Measurements from ENCODE around the gene MYH4. TPM values are rescaled to one million over a fixed set of nuclear protein-coding genes. Genes with fewer than 3 reads are reported as not detected.

Gene MYH4
- total and polyA plus RNA-seq, 10 of the 15 experiments (the other 5 are each of a cell fraction or from before 2014, with no cell fraction given), result not detected

DNA sequence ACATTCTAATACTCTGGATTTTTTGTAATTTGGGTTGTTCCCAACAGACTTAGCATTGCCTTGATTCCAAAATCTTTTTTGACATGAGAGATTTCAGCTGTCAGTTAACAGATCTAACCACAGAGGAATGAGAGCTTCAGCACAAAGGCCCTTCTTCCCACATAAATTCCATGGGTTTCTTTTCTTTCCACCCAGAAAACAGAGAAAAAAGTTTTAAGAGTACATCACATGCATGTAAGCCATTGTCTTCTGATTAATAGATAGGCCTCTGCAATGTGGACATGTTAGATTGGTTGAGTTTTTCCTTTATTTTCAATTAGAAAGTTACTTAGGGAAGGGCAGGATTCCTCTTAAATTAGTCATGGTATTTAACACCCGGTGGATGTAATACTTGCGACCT, 48.5 kb downstream of the MYH4 start (continued):
- TF ChIP-seq, protein P1, sequence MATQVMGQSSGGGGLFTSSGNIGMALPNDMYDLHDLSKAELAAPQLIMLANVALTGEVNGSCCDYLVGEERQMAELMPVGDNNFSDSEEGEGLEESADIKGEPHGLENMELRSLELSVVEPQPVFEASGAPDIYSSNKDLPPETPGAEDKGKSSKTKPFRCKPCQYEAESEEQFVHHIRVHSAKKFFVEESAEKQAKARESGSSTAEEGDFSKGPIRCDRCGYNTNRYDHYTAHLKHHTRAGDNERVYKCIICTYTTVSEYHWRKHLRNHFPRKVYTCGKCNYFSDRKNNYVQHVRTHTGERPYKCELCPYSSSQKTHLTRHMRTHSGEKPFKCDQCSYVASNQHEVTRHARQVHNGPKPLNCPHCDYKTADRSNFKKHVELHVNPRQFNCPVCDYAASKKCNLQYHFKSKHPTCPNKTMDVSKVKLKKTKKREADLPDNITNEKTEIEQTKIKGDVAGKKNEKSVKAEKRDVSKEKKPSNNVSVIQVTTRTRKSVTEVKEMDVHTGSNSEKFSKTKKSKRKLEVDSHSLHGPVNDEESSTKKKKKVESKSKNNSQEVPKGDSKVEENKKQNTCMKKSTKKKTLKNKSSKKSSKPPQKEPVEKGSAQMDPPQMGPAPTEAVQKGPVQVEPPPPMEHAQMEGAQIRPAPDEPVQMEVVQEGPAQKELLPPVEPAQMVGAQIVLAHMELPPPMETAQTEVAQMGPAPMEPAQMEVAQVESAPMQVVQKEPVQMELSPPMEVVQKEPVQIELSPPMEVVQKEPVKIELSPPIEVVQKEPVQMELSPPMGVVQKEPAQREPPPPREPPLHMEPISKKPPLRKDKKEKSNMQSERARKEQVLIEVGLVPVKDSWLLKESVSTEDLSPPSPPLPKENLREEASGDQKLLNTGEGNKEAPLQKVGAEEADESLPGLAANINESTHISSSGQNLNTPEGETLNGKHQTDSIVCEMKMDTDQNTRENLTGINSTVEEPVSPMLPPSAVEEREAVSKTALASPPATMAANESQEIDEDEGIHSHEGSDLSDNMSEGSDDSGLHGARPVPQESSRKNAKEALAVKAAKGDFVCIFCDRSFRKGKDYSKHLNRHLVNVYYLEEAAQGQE (IDR thresholded peaks at IDR 0.05; ENCODE audit: low read depth, low read length), result no peak
- no peak for TF ChIP-seq SMARCA5 (IDR thresholded peaks at IDR 0.05)
- TF ChIP-seq NFYB (IDR thresholded peaks at IDR 0.05; ENCODE audit: insufficient read depth, low read depth, low read length), result no peak
- no peak for TF ChIP-seq NFIC (IDR thresholded peaks at IDR 0.05; ENCODE audit: low read depth, low read length)

DNA sequence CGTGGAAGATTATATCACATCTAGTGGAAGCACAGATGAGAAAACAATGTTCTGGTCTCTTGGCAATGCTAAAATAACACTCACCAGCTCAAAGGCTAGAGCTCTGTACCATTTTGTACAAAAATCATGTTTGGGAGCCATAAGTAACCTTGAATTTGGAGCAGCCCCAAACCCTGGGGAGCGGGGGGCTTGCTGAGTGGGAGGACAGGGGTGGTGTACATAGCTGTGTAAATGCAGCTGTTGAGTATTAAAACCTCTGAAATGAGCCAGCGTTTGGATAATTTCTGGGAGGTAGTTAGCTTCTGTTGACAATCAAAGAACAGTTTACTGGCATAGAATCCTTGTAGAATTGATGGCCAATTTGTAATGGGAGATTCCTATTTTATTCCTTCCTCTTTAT, 51.9 kb downstream of the MYH4 start:
- in situ Hi-C loops (cut with MboI), result no loop called here
- FAIRE-seq, result no peak

More for the DNA sequence above, 51.9 kb downstream of the MYH4 start:
- SMC1A ChIA-PET (ENCODE audit: uncharacterized antibody, unreplicated experiment), result no interaction called here
- no peaks in the 10 kb centered on the region for H3K4me1 ChIP-seq (ENCODE audit: control insufficient read depth, insufficient read depth, low read length)
- no TSS peak for BruUV-seq (replicated peaks)
- no peaks in the 10 kb centered on the region for H3K27me3 ChIP-seq (replicated peaks in 1 of 2; ENCODE audit: control insufficient read depth in 2 of 2, insufficient read depth in 2 of 2, low read length in 1 of 2)
- no peak overlapping the region for H3K27ac ChIP-seq (ENCODE audit: control insufficient read depth, insufficient read depth)
- no peak for TF ChIP-seq ZNF207 (IDR thresholded peaks at IDR 0.05; ENCODE audit: borderline replicate concordance)
- TF ChIP-seq STAT3 (IDR thresholded peaks at IDR 0.05; ENCODE audit: low read depth, low read length), result no peak
- no peak for TF ChIP-seq MEF2B (IDR thresholded peaks at IDR 0.05; ENCODE audit: partially characterized antibody, poor library complexity, severe bottlenecking)
- no peak for TF ChIP-seq POLR2A (IDR thresholded peaks at IDR 0.05; ENCODE audit: low read depth, low read length)
- no peak overlapping the region for H3K9ac ChIP-seq (ENCODE audit: control insufficient read depth, insufficient read depth, low read length)
- no peaks in the 10 kb centered on the region for H3K9me3 ChIP-seq (replicated peaks; ENCODE audit: control insufficient read depth, insufficient read depth, low read length)
- H3K4me2 ChIP-seq (ENCODE audit: control insufficient read depth, insufficient read depth), result no peak overlapping the region
- H3K4me3 ChIP-seq, result no peak overlapping the region
- H2AFZ ChIP-seq (ENCODE audit: control insufficient read depth, low read depth, low read length), result no peak overlapping the region
- 7% methylated on average over 3 of the region's 3 CpGs for WGBS (ENCODE audit: insufficient coverage, insufficient replicate concordance, low lambda C conversion rate, missing lambda C conversion rate)
- CTCF ChIA-PET, result no interaction called here
- POLR2A ChIA-PET, result no interaction called here
- no peak for ATAC-seq
- H3K36me3 ChIP-seq (ENCODE audit: control insufficient read depth in 2 of 2, insufficient read depth in 2 of 2, low read length in 1 of 2), result no peaks in the 10 kb centered on the region
- H4K20me1 ChIP-seq (ENCODE audit: control insufficient read depth, insufficient read depth), result no peaks in the 10 kb centered on the region
- intact Hi-C loops (cut with micrococcal nuclease; ENCODE audit: unreplicated experiment), result no loop called here
- DNase-seq (ENCODE audit: low read depth, low spot score), result no peak
- RAD21 ChIA-PET (ENCODE audit: unreplicated experiment), result no interaction called here
- no peaks in the 10 kb centered on the region for H3K79me2 ChIP-seq (ENCODE audit: control insufficient read depth, insufficient read depth, low read length)
